Measurements from ENCODE around the gene ARFIP2. TPM values are rescaled to one million over a fixed set of nuclear protein-coding genes. Genes with fewer than 3 reads are reported as not detected.

The ARFIP2 gene
- total RNA-seq, 2 donors from 2014 or later: 47.1 to 59.9 TPM

- H3K36me3 Mint-ChIP-seq: no peaks in the 10 kb centered on the region
- no peaks in the 10 kb centered on the region for H3K9me3 Mint-ChIP-seq
- no peak overlapping the region for H3K27ac Mint-ChIP-seq
- DNase-seq (ENCODE audit: low spot score in 2 of 2) (no peak), ATAC-seq (no peak)
These were observed 47.0 kb downstream of the ARFIP2 start for GRCh38 chr11:6433998-6434660.

DNA sequence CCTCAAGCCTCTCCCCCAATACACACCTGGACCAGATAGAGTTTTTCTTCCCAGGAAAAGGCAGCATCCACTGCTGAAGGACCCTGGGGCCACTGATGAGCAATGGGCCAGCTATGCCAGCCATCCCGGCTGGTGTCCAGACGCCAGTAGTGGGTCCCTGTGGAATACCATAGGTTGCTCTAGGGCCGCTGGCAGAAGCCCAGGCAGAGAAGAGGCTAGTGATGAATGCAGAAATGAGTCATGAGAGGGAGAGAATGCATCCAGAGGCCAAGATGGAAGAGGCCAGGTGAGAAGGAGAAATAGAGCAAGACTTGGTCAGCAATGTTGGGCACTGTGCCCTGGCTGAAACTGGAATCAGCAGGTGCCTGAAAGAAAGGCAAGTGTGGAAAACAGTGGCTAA lies 49.3 kb downstream of the ARFIP2 start:
- Mint-ChIP-seq H3K36me3 (no peaks in the 10 kb centered on the region), H3K27ac (peak overlapping the region in 1 of 2 donors; percentile 28), H3K9me3 (no peaks in the 10 kb centered on the region)
- ATAC-seq (no peak), DNase-seq (ENCODE audit: low spot score in 2 of 2) (no peak)

GRCh38 chr11:6427516-6427915 lies 53.6 kb downstream of the ARFIP2 start:
- H3K9me3 Mint-ChIP-seq: no peaks in the 10 kb centered on the region
- no peak for ATAC-seq
- no peak overlapping the region for H3K27ac Mint-ChIP-seq
- no peaks in the 10 kb centered on the region for H3K36me3 Mint-ChIP-seq
- DNase-seq (ENCODE audit: low spot score in 2 of 2): no peak

Other genes with a start within 250 kb of the ARFIP2 start
- gene FHIP1B, start 246.7 kb downstream of the ARFIP2 start, total RNA-seq: 10 to 100 TPM; 16.7 to 24.4 TPM
- under 1 TPM; 0.21 to 0.52 TPM for gene CNGA4, start 242.2 kb downstream of the ARFIP2 start, total RNA-seq
- not detected for gene CCKBR, start 221.5 kb downstream of the ARFIP2 start, total RNA-seq
- gene CAVIN3, start 160.8 kb downstream of the ARFIP2 start, total RNA-seq: 10 to 100 TPM in 1 of 2 donors, 1 to 10 TPM in 1; 4.3 to 20.7 TPM
- 10 to 100 TPM; 13.1 to 24.8 TPM for gene SMPD1, start 90.9 kb downstream of the ARFIP2 start, total RNA-seq
- 10 to 100 TPM; 40.0 to 72.5 TPM for gene APBB1, start 62.2 kb downstream of the ARFIP2 start, total RNA-seq
- gene HPX, start 40.3 kb downstream of the ARFIP2 start, total RNA-seq: under 1 TPM; 0.41 to 0.55 TPM
- 10 to 100 TPM in 1 of 2 donors, 1 to 10 TPM in 1; 4.7 to 19.0 TPM for gene TRIM3, start 7.4 kb downstream of the ARFIP2 start, total RNA-seq
- gene TIMM10B, start 170 bp upstream of the ARFIP2 start, total RNA-seq: 10 to 100 TPM; 36.9 to 38.3 TPM
- gene DNHD1, start 15.9 kb upstream of the ARFIP2 start, total RNA-seq: 10 to 100 TPM; 22.4 to 38.5 TPM
- gene RRP8, start 122.3 kb upstream of the ARFIP2 start, total RNA-seq: 10 to 100 TPM; 24.9 to 38.3 TPM
- gene ILK, start 122.4 kb upstream of the ARFIP2 start, total RNA-seq: 10 to 100 TPM; 72.1 to 99.7 TPM
- 100 to 1,000 TPM in 1 of 2 donors, 10 to 100 TPM in 1; 95.3 to 166 TPM for gene TAF10, start 130.9 kb upstream of the ARFIP2 start, total RNA-seq
- gene TPP1, start 138.1 kb upstream of the ARFIP2 start, total RNA-seq: 10 to 100 TPM; 54.7 to 67.4 TPM
- gene DCHS1, start 174.5 kb upstream of the ARFIP2 start, total RNA-seq: 1 to 10 TPM in 1 of 2 donors, under 1 TPM in 1; 0.82 to 2.1 TPM
- 100 to 1,000 TPM in 1 of 2 donors, 10 to 100 TPM in 1; 92.4 to 104 TPM for gene MRPL17, start 202.0 kb upstream of the ARFIP2 start, total RNA-seq

Measured in activated naive CD4-positive, alpha-beta T cell treated with anti-CD3 and anti-CD28 coated beads, Interleukin-2, amount 50 U/mL, for 72 hours (primary cell).